Keratinocyte (primary cell): ENCODE data around the gene PCGF1. TPM values are rescaled to one million over a fixed set of nuclear protein-coding genes. Genes with fewer than 3 reads are reported as not detected.
A peak's percentile ranks its signal among the peaks of the same experiment; 100 is the strongest.

ENCODE experiments used
- DNase-seq: peaks from one replicate; pipeline ENCODE4 v3.0.0-alpha.2; 2011; ENCODE audit warnings: low read depth, missing footprints, low spot score
- FAIRE-seq: peaks from 2 replicates; lab custom pipeline; 2011; peaks lifted over from hg19 to GRCh38; lab: Jason Lieb, UNC
- H2AFZ ChIP-seq: 2 replicates; pipeline ENCODE4 v1.6.0; 2012; ENCODE audit warnings: low read length, control low read depth, inconsistent platforms; ENCODE audit not compliant: control insufficient read depth
- H3K27ac ChIP-seq: 2 replicates; pipeline ENCODE4 v1.5.1; 2011; ENCODE audit warnings: low read length; ENCODE audit not compliant: control insufficient read depth, insufficient read depth
- H3K27me3 ChIP-seq: 3 replicates; pipeline ENCODE4 v1.6.0; 2011; ENCODE audit warnings: low read length; ENCODE audit not compliant: control insufficient read depth, insufficient read depth; ENCODE audit errors: extremely low read depth
- H3K36me3 ChIP-seq, 2 experiments: 2 replicates in 1 of 2; 3 replicates in 1 of 2; pipeline ENCODE4 v1.5.1; 2011; ENCODE audit warnings: low read length in 2 of 2, mild to moderate bottlenecking in 1 of 2; ENCODE audit not compliant: control insufficient read depth in 2 of 2, insufficient read depth in 2 of 2; ENCODE audit errors: extremely low read depth in 1 of 2
- H3K4me1 ChIP-seq: 3 replicates; pipeline ENCODE4 v1.5.1; 2011; ENCODE audit warnings: low read length; ENCODE audit not compliant: control insufficient read depth, insufficient read depth; ENCODE audit errors: extremely low read depth
- H3K4me2 ChIP-seq: 3 replicates; pipeline ENCODE4 v1.6.0; 2011; ENCODE audit warnings: low read depth, low read length; ENCODE audit not compliant: control insufficient read depth, insufficient read depth; ENCODE audit errors: extremely low read depth
- H3K4me3 ChIP-seq, 3 experiments: fragments of 200-600 bp in 1 of 3; sonication (generic) in 1 of 3; 2 replicates in 2 of 3; 3 replicates in 1 of 3; pipeline ENCODE4 v1.5.1; 2011 to 2016; ENCODE audit warnings: low read length in 3 of 3, mild to moderate bottlenecking in 3 of 3, control low read depth in 2 of 3, inconsistent platforms in 1 of 3, low read depth in 1 of 3, mixed read lengths in 1 of 3, mixed run types in 1 of 3, moderate library complexity in 1 of 3; ENCODE audit not compliant: control insufficient read depth in 2 of 3, insufficient read depth in 2 of 3; ENCODE audit errors: extremely low read depth in 1 of 3
- H3K79me2 ChIP-seq: 2 replicates; pipeline ENCODE4 v1.6.0; 2012; ENCODE audit warnings: low read length; ENCODE audit not compliant: control insufficient read depth, insufficient read depth
- H3K9ac ChIP-seq: 3 replicates; pipeline ENCODE4 v1.6.0; 2011; ENCODE audit warnings: low read length; ENCODE audit not compliant: control insufficient read depth, insufficient read depth; ENCODE audit errors: extremely low read depth
- H3K9me1 ChIP-seq: 3 replicates; pipeline ENCODE4 v1.6.0; 2011; ENCODE audit warnings: low read length; ENCODE audit not compliant: control insufficient read depth, insufficient read depth; ENCODE audit errors: extremely low read depth
- H3K9me3 ChIP-seq: 2 replicates; pipeline ENCODE4 v1.5.1; 2012; ENCODE audit warnings: low read depth, low read length; ENCODE audit not compliant: control insufficient read depth
- H4K20me1 ChIP-seq: 3 replicates; pipeline ENCODE4 v1.6.0; 2011; ENCODE audit warnings: low read length; ENCODE audit not compliant: control insufficient read depth, insufficient read depth; ENCODE audit errors: extremely low read depth
- EZH2 ChIP-seq: IDR thresholded peaks from one replicate; pipeline ENCODE4 v1.6.1; 2012; ENCODE audit warnings: inconsistent platforms, mild to moderate bottlenecking, low read length, moderate library complexity
- dilution Hi-C: fragments of 300-500 bp; cut with MboI; formaldehyde crosslinking; loops from one replicate; pipeline ENCODE4 v1.7.0; 2020; ENCODE audit warnings: low sequenced_read_pairs; ENCODE audit not compliant: extremely low pct_ligation_motif_present
- polyA plus RNA-seq, 5 experiments: library from polyadenylated mRNA; depleted of rRNA in 3 of 5; stranded (reverse) in 3 of 5; stranded (forward) in 1 of 5; unstranded in 1 of 5; fragments of >200 nt; gene quantifications; 1 replicate in 1 of 5; 2 replicates in 3 of 5; 3 replicates in 1 of 5; pipeline versions ENCODE4 v1.2.1 to v1.2.3, GENCODE V29; 2011 to 2012; ENCODE audit warnings: missing spikeins in 2 of 5, low read depth in 1 of 5, low replicate concordance in 1 of 5
- TF ChIP-seq, protein P1 (sequence below), 3 experiments: IDR thresholded peaks in 1 of 3; conservative IDR thresholded peaks in 1 of 3; optimal IDR thresholded peaks in 1 of 3; 2 replicates in 2 of 3; 3 replicates in 1 of 3; pipeline versions ENCODE3 to v1.5.1; 2011; ENCODE audit warnings: low read length in 3 of 3, mild to moderate bottlenecking in 3 of 3, moderate library complexity in 2 of 3, control low read depth in 1 of 3, inconsistent platforms in 1 of 3; ENCODE audit not compliant: insufficient read depth in 2 of 3; ENCODE audit errors: extremely low read depth in 1 of 3

PCGF1 gene
- polyA plus RNA-seq, 1 donor (not counting 4 experiments of a cell fraction or from before 2014, with no cell fraction given) = 29.1 TPM

- peaks cover 31% of the 10 kb centered on the region for H3K79me2 ChIP-seq
- no peaks in the 10 kb centered on the region for H4K20me1 ChIP-seq
- TF ChIP-seq, protein P1, sequence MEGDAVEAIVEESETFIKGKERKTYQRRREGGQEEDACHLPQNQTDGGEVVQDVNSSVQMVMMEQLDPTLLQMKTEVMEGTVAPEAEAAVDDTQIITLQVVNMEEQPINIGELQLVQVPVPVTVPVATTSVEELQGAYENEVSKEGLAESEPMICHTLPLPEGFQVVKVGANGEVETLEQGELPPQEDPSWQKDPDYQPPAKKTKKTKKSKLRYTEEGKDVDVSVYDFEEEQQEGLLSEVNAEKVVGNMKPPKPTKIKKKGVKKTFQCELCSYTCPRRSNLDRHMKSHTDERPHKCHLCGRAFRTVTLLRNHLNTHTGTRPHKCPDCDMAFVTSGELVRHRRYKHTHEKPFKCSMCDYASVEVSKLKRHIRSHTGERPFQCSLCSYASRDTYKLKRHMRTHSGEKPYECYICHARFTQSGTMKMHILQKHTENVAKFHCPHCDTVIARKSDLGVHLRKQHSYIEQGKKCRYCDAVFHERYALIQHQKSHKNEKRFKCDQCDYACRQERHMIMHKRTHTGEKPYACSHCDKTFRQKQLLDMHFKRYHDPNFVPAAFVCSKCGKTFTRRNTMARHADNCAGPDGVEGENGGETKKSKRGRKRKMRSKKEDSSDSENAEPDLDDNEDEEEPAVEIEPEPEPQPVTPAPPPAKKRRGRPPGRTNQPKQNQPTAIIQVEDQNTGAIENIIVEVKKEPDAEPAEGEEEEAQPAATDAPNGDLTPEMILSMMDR (optimal IDR thresholded peaks at IDR 0.05 in 1 of 3, IDR thresholded peaks at IDR 0.05 in 1 of 3, conservative IDR thresholded peaks at IDR 0.05 in 1 of 3; ENCODE audit: extremely low read depth in 1 of 3, insufficient read depth in 2 of 3, low read length in 3 of 3) = no peak
- no peak for TF ChIP-seq EZH2
- H3K4me3 ChIP-seq = peak overlapping the region in 1 of 3 experiments; percentile 11
- no peak overlapping the region for H2AFZ ChIP-seq
- H3K4me2 ChIP-seq = peak overlapping the region; percentile 56
- dilution Hi-C loops = no loop called here
- no peaks in the 10 kb centered on the region for H3K9me3 ChIP-seq
- H3K27me3 ChIP-seq = no peaks in the 10 kb centered on the region
- H3K9me1 ChIP-seq = no peaks in the 10 kb centered on the region
- peak overlapping the region; percentile 62 for H3K9ac ChIP-seq
- H3K27ac ChIP-seq = peak overlapping the region; percentile 78
- H3K36me3 ChIP-seq = peaks cover 12 to 30% of the 10 kb centered on the region in 2 experiments
- H3K4me1 ChIP-seq = peaks cover 28% of the 10 kb centered on the region
- FAIRE-seq (no peak), DNase-seq (no peak)
These were observed 17.6 kb upstream of the PCGF1 start for GRCh38 chr2:74524955-74525716.

DNA sequence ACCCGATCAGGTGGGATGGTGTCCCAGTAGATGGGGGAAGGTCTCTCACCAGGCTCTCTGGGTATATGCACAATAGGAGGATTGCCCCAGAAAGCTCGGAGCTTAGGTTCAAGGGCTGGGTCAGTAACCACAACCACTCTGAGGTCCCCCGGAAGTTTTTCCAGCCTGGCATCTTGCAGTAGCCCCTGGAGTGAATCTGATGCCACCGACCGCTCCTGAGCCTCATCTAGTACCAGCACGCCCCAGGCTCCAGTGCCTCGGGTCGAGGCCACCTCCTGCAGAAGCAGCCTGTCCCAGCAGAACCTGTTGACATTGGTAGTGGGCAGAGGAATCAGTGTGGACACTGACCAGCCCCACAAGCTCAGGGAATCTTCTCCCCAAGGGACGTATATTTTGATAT lies 16.5 kb upstream of the PCGF1 start:
- H3K27ac ChIP-seq = no peak overlapping the region
- H3K4me2 ChIP-seq = no peak overlapping the region
- H3K4me1 ChIP-seq = peaks cover 28% of the 10 kb centered on the region
- FAIRE-seq = no peak
- peaks cover 12 to 30% of the 10 kb centered on the region in 2 experiments for H3K36me3 ChIP-seq
- TF ChIP-seq, protein P1 (optimal IDR thresholded peaks at IDR 0.05 in 1 of 3, IDR thresholded peaks at IDR 0.05 in 1 of 3, conservative IDR thresholded peaks at IDR 0.05 in 1 of 3; ENCODE audit: extremely low read depth in 1 of 3, insufficient read depth in 2 of 3, low read length in 3 of 3) = no peak
- TF ChIP-seq EZH2 = no peak
- no peak for DNase-seq
- no peak overlapping the region for H3K9ac ChIP-seq
- H4K20me1 ChIP-seq = no peaks in the 10 kb centered on the region
- peaks cover 6% of the 10 kb centered on the region for H3K27me3 ChIP-seq
- H3K4me3 ChIP-seq = no peak overlapping the region
- dilution Hi-C loops = no loop called here
- H3K79me2 ChIP-seq = peaks cover 23% of the 10 kb centered on the region
- no peaks in the 10 kb centered on the region for H3K9me3 ChIP-seq
- H2AFZ ChIP-seq = no peak overlapping the region
- no peaks in the 10 kb centered on the region for H3K9me1 ChIP-seq
